ENCODE results near the gene KCTD14.
"Not testable (repeated sequence)": the region's sequence is repeated elsewhere in the genome, so short reads cannot be mapped to it uniquely, and the experiment has no call there.

The KCTD14 gene

GRCh38 chr11:78045851-78046485 lies 22.9 kb upstream of the KCTD14 start:
- peak; percentile 78 for DNase-seq

DNA sequence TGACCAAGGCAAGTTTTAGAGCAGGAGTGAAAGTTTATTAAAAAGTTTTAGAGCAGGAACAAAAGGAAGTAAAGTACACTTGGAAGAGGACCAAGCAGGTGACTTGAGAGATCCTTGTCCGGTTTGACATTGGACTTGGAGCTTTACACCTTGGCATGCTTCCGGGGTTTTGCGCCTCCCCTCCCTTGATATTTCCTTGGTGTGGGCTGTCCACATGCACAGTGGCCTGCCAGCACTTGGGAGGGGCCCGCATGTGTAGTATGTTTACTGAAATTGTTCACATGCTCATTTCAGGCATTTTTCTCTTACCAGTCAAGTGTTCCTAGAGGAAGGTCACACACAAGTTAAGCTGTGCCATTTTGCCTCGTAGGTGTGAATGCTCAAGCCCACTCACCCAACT lies 21.6 kb upstream of the KCTD14 start:
- no peak for DNase-seq

- DNase-seq: no peak
Measured at GRCh38 chr11:78041843-78042440, 18.9 kb upstream of the KCTD14 start.

GRCh38 chr11:78041380-78041719 lies 18.3 kb upstream of the KCTD14 start:
- not testable (repeated sequence) for DNase-seq

- no peak for DNase-seq
Measured at GRCh38 chr11:78040691-78041379, 17.8 kb upstream of the KCTD14 start.

DNA sequence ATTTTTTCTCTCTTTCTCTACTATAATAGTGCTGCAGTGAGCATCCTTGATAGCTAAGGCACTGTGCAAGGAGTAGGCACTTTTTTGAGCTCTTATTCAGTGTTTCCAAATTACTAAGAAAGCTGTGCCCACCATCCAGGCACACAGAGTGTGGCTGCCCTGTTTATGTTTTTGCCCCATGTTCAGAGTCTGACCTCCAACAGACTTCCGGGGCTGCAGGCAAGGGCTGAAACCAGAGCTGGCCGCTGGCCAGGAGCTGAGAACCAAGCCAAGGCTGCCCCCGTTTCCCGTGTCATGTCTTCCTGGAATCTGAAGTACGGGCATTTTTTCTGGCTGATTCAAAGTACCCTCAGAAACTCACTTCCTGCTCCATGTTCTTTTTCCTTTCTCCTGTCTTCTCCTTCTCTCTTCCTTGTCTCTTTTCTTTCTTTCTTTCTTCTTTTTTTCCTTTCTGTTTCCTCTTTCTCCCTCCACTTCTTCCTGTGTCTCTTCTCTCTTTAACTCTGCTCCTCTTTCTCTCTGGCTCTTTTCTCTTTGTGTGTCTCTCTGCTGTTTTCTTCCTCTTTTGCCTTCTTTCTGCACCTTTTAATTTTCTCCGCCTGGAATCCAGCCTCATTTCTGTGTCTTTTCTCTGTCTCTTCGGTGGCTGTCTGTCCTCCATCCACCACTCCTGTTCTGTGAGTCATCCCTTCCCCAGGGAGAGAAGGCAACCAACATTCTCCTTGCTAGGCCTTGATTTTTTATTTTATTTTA lies 17.0 kb upstream of the KCTD14 start:
- DNase-seq: no peak

DNA sequence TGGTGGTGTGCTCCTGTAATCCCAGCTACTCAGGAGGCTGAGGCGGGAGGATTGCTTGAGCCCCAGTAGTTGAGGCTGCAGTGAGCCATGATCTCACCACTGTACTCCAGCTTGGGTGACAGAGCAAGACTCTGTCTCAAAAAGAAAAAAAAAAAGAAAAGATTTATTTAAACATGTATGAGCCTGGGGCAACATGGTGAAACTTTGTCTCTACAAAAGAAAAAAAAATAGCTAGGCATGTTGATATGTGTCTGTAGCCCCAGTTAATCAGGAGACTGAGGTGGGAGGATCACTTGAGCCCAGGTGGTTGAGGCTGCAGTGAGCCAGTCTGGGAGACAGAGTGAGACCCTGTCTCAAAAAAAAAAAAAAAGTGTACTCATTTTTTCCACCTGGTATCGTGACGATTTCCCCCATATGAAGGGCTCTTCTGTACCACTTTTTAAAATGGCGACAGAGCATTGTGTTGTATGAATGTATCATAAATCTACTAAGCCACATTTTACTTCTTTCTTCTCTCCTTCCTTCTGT lies 16.4 kb upstream of the KCTD14 start:
- DNase-seq: no peak

GRCh38 chr11:78038697-78039313 lies 15.7 kb upstream of the KCTD14 start:
- no peak for DNase-seq

GRCh38 chr11:78037825-78038620 lies 14.9 kb upstream of the KCTD14 start:
- DNase-seq: no peak

- DNase-seq: no peak
Measured at GRCh38 chr11:78037056-78037455, 14.0 kb upstream of the KCTD14 start.

- DNase-seq: no peak
Measured at GRCh38 chr11:78036313-78036712, 13.2 kb upstream of the KCTD14 start.

- DNase-seq: no peak
Measured at GRCh38 chr11:78034623-78035022, 11.5 kb upstream of the KCTD14 start.

DNA sequence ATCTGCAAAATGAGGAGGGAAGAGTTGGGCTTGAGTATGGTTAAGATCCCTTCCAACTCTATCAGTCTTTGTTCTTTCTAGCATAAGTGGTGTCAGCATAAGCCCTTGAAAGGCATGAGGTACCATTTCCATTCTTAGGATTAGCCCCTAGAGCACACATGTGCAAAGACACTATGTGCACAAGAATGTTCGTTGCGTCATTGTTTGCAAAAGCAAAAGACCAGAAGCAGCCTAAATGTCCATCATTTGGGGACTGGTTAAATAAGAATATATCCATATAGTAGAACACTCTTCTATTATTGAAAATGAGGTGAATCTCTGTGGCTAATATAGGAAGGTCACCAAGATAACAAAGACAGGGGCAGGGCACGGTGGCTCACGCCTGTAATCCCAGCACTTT lies 10.0 kb upstream of the KCTD14 start:
- DNase-seq: no peak

DNA sequence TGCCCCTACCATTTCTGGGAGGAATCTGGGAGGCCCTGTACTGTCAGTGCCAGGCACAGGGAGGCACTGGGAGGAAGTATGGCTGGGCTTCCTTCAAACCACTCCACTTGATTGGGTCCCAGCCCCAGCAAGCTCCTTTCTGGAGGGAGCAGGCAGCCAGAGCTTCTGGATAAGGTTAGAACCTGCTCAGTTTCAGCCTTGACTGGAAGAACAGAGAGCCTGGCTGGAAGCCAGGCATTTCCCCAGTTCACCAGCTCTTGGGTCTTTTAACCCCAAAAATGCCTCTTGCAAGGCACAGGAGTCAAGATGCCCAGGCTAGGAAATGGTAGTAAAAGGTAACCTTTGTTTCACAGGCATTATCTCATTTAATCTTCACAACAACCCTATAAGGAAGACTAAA lies 9.0 kb upstream of the KCTD14 start:
- DNase-seq: no peak

DNA sequence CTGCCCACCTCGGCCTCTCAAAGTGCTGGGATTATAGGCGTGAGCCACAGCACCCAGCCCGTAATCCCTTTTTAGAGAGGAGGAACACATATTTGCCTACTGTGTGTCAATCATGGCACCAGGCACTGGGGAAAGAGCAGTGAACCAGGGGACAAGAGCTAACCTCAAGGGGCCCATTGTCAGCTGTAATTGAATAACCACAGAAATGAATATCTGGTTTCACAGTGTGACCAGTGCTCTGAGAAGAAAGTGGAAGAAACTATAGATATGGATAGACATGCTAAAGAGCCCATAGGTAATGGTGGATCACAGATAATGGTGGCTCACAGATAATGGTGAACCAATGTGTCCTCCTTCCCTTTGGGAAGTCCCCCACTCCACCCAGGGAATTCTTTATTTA lies 8.6 kb upstream of the KCTD14 start:
- no peak for DNase-seq

- DNase-seq: no peak
Measured at GRCh38 chr11:78030429-78031325, 7.6 kb upstream of the KCTD14 start.

DNA sequence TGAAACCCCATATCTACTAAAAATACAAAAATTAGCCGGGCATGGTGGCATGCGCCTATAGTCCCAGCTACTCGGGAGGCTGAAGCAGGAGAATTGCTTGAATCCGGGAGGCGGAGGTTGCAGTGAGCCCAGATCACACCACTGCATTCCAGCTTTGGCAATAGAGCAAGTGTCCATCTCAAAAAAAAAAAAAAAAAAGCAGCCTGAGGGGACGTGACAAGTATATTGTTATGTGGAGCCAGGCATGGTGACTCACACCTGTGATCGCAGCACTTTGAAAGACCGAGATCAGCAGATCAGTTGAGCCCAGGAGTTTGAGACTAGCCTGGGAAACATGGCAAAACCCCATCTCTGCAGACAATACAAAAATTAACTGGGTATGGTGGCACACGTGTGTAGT lies 5.3 kb upstream of the KCTD14 start:
- DNase-seq: not testable (repeated sequence)

DNA sequence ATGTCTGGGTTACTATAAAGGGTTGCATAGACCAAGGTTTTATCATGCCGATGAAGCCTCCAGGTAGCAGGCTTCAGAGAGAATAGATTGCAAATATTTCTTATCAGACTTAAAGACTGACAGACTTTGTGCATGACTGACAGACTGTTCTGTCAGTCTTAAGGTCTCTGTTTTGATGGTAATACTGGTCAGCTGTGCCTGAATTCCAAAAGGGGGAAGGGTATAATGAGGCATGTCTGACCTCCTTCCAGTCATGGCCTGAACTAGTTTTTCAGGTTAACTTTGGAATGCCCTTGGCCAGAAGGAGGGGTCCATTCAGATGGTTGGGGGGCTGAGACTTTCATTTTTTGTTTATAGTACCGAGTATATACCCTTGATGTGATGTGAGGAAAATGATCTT lies 4.7 kb upstream of the KCTD14 start:
- no peak for DNase-seq

DNA sequence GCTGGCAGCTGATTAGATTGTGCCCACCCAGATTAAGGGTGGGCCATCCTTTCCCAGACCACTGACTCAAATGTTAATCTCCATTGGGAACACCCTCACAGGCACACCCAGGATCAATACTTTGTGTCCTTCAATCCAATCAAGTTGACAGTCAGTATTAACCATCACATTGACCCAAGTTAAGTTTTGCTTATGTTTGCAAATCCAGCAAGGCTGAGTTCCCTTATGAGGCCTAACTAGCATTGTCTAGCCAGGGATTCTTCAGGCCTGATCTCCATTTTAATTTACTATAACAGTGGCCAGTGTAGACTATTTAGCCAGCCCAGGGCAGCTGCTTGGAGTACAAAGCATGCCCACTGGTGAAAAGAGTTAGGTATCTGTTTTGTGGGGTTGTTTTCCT lies 2.3 kb upstream of the KCTD14 start:
- no peak for DNase-seq

GRCh38 chr11:78023426-78023825 lies 350 bp upstream of the KCTD14 start:
- no peak for DNase-seq

DNA sequence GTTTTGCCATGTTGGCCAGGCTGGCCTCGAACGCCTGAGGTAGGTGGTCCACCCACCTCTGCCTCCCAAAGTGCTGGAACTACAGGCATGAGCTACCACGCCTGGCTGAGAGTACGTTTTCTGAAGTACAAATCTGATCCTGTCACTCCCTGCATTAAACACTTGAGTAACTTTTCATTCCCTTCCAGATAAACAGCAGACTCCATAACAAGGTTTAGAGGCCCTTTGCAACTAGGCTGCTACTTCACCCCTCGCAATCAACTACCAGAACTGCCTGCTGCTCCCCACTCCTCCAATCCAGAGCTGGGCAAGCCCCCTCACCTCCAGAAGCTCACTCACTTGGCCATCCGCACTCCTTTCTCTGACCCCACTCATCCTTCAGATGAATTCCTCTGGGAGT lies 1.5 kb downstream of the KCTD14 start:
- no peak for DNase-seq

Data from T-helper 9 cell (primary cell).